GM12878 (cell line): ENCODE data around the gene TOX2. TPM values are rescaled to one million over a fixed set of nuclear protein-coding genes. Genes with fewer than 3 reads are reported as not detected.

Experiments
- ATAC-seq: fragments of 200-7000 bp; cut with Tn5 transposase; 3 replicates; pipeline ENCODE4 v1.9.1; 2020; ENCODE audit warnings: mild to moderate bottlenecking, moderate library complexity
- BruUV-seq: library from RNA; stranded (reverse); fragments of 400-500 nt; replicated peaks from 2 replicates; lab custom pipeline; 2021; lab: Mats Ljungman, UMichigan
- CTCF ChIA-PET: fragments of 300-600 bp; sonication (Branson Sonifier 250); formaldehyde crosslinking; extraction: SDS; loops from one replicate; lab custom pipeline; 2021; ENCODE audit warnings: inconsistent platforms; lab: Yijun Ruan, JAX
- POLR2A ChIA-PET: fragments of 350-600 bp; formaldehyde crosslinking; extraction: SDS; loops from one replicate; lab custom pipeline; 2021; ENCODE audit warnings: inconsistent platforms; lab: Charles Lee
- RAD21 ChIA-PET: fragments of 300-600 bp; sonication (Branson Sonifier 250); formaldehyde crosslinking; loops from one replicate; lab custom pipeline; 2023; ENCODE audit warnings: antibody characterized with exemption; ENCODE audit not compliant: unreplicated experiment; lab: Charles Lee
- SMC1A ChIA-PET: fragments of 300-600 bp; sonication (Branson Sonifier 250); formaldehyde crosslinking; loops from one replicate; lab custom pipeline; 2023; ENCODE audit not compliant: unreplicated experiment, uncharacterized antibody; lab: Charles Lee
- DNase-seq: peaks from one replicate; pipeline ENCODE4 v3.0.0-alpha.2; 2011; ENCODE audit warnings: low read depth, low spot score
- FAIRE-seq: peaks from 3 replicates; lab custom pipeline; 2011; peaks lifted over from hg19 to GRCh38; lab: Jason Lieb, UNC
- H2AFZ ChIP-seq: 2 replicates; pipeline ENCODE4 v1.6.0; 2011; ENCODE audit warnings: low read depth, low read length, control low read depth; ENCODE audit not compliant: control insufficient read depth
- H3K27ac ChIP-seq: 2 replicates; pipeline ENCODE4 v1.5.1; 2011; ENCODE audit warnings: control low read depth; ENCODE audit not compliant: control insufficient read depth, insufficient read depth
- H3K27me3 ChIP-seq, 2 experiments: replicated peaks in 1 of 2; 2 replicates each; pipeline versions ENCODE4 v1.6.0 to v1.6.1; 2011; ENCODE audit warnings: low read length in 1 of 2; ENCODE audit not compliant: control insufficient read depth in 2 of 2, insufficient read depth in 2 of 2
- H3K36me3 ChIP-seq, 2 experiments: 2 replicates each; pipeline ENCODE4 v1.5.1; 2011; ENCODE audit warnings: low read length in 1 of 2; ENCODE audit not compliant: control insufficient read depth in 2 of 2, insufficient read depth in 2 of 2
- H3K4me1 ChIP-seq: 2 replicates; pipeline ENCODE4 v1.6.1; 2011; ENCODE audit warnings: mild to moderate bottlenecking, low read length, moderate library complexity, mixed read lengths; ENCODE audit not compliant: control insufficient read depth, insufficient read depth
- H3K4me2 ChIP-seq: 2 replicates; pipeline ENCODE4 v1.6.0; 2011; ENCODE audit warnings: control low read depth; ENCODE audit not compliant: control insufficient read depth, insufficient read depth
- H3K4me3 ChIP-seq: fragments of 200-600 bp; sonication (generic); 2 replicates; pipeline ENCODE4 v1.5.1; 2016
- H3K79me2 ChIP-seq: 2 replicates; pipeline ENCODE4 v1.6.0; 2011; ENCODE audit warnings: low read length; ENCODE audit not compliant: control insufficient read depth, insufficient read depth
- H3K9ac ChIP-seq: 2 replicates; pipeline ENCODE4 v1.8.0; 2011; ENCODE audit warnings: low read length, control low read depth, mixed read lengths; ENCODE audit not compliant: control insufficient read depth, insufficient read depth
- H3K9me3 ChIP-seq: replicated peaks from 3 replicates; pipeline ENCODE4 v1.5.1; 2011; ENCODE audit warnings: mild to moderate bottlenecking, low read length; ENCODE audit not compliant: control insufficient read depth, insufficient read depth
- H4K20me1 ChIP-seq: 2 replicates; pipeline ENCODE4 v1.6.0; 2011; ENCODE audit not compliant: control insufficient read depth, insufficient read depth
- BMI1 ChIP-seq: fragments of 450-650 bp; IDR thresholded peaks from 2 replicates; pipeline ENCODE4 v1.6.1; 2016; ENCODE audit warnings: mild to moderate bottlenecking, moderate library complexity, borderline replicate concordance
- CEBPB ChIP-seq, 2 experiments: fragments of 150-350 bp in 1 of 2; IDR thresholded peaks; 2 replicates each; pipeline ENCODE4 v1.6.1; 2012 to 2014; ENCODE audit warnings: low read depth in 2 of 2, low read length in 2 of 2, borderline replicate concordance in 1 of 2, inconsistent platforms in 1 of 2
- CEBPZ ChIP-seq: fragments of 150-350 bp; IDR thresholded peaks from 2 replicates; pipeline ENCODE4 v1.6.1; 2016; ENCODE audit warnings: low read depth, low read length
- CREM ChIP-seq: IDR thresholded peaks from 2 replicates; pipeline ENCODE4 v1.6.1; 2014; ENCODE audit warnings: antibody characterized with exemption, low read depth
- EED ChIP-seq: sonication (generic); IDR thresholded peaks from 2 replicates; pipeline ENCODE4 v1.6.1; 2016; ENCODE audit warnings: antibody characterized with exemption, low read depth
- EZH2 ChIP-seq: IDR thresholded peaks from 2 replicates; pipeline ENCODE4 v1.6.1; 2012; ENCODE audit warnings: low read depth, mild to moderate bottlenecking, control low read depth, inconsistent platforms, low read length, borderline replicate concordance; ENCODE audit not compliant: control insufficient read depth
- IRF5 ChIP-seq: fragments of 450-650 bp; IDR thresholded peaks from 2 replicates; pipeline ENCODE4 v1.6.1; 2017; ENCODE audit warnings: borderline replicate concordance
- MEF2A ChIP-seq: IDR thresholded peaks from 2 replicates; pipeline ENCODE4 v1.6.1; 2011; ENCODE audit warnings: low read depth, mild to moderate bottlenecking, low read length, moderate library complexity; ENCODE audit not compliant: insufficient read depth
- MTA3 ChIP-seq: IDR thresholded peaks from 2 replicates; pipeline ENCODE4 v1.6.1; 2012; ENCODE audit warnings: low read length, inconsistent platforms, borderline replicate concordance
- NR2F1 ChIP-seq: fragments of 450-650 bp; conservative IDR thresholded peaks from 2 replicates; pipeline ENCODE4 v1.6.1; 2017; ENCODE audit warnings: mild to moderate bottlenecking
- SP1 ChIP-seq: IDR thresholded peaks from one replicate; pipeline ENCODE4 v1.6.1; 2011; ENCODE audit warnings: low read depth, low read length
- TAF1 ChIP-seq: IDR thresholded peaks from 2 replicates; pipeline ENCODE4 v1.6.1; 2011; ENCODE audit warnings: mild to moderate bottlenecking, low read depth, low read length, borderline replicate concordance
- TCF7 ChIP-seq: IDR thresholded peaks from 2 replicates; pipeline ENCODE4 v1.6.1; 2014; ENCODE audit warnings: antibody characterized with exemption, borderline replicate concordance
- USF1 ChIP-seq: IDR thresholded peaks from 2 replicates; pipeline ENCODE4 v1.6.1; 2011; ENCODE audit warnings: borderline replicate concordance, low read depth, mild to moderate bottlenecking, moderate library complexity, mixed read lengths, low read length; ENCODE audit not compliant: insufficient read depth; ENCODE audit errors: extremely low read length
- ZBTB33 ChIP-seq: fragments of 450-650 bp; IDR thresholded peaks from 2 replicates; pipeline ENCODE4 v1.6.1; 2017; ENCODE audit warnings: mild to moderate bottlenecking
- WGBS: methylation state at CpG from one replicate; pipeline ENCODE4 v1.1.6; 2016; ENCODE audit warnings: low lambda C conversion rate; ENCODE audit not compliant: insufficient replicate concordance, insufficient coverage; ENCODE audit errors: missing lambda C conversion rate; 5-methylcytosine and 5-hydroxymethylcytosine counted together
- in situ Hi-C: fragments of 300-500 bp; cut with MboI; formaldehyde crosslinking; loops from 9 replicates; pipeline ENCODE4 v1.14.3; 2018; ENCODE audit warnings: mixed read lengths
- intact Hi-C: fragments of 100-400 bp; cut with micrococcal nuclease; formaldehyde crosslinking; loops from one replicate; pipeline ENCODE4 v1.14.2; 2022; ENCODE audit not compliant: unreplicated experiment
- polyA plus RNA-seq, 11 experiments: library from polyadenylated mRNA; depleted of rRNA in 4 of 11; unstranded in 6 of 11; stranded (reverse) in 5 of 11; fragments of >200 nt; fragmentation: Nextera tagmentation in 4 of 11; fragmentation: Illumina TruSeq in 1 of 11; extraction: Ambion mirVana in 4 of 11; extraction: Trizol in 1 of 11; gene quantifications; 1 replicate in 1 of 11; 2 replicates in 10 of 11; pipeline versions ENCODE4 v1.2.1 to v1.2.3, GENCODE V29; 2011 to 2016; ENCODE audit warnings: inconsistent platforms in 2 of 11, missing spikeins in 2 of 11, low read depth in 1 of 11
- total RNA-seq, 4 experiments: library from RNA; depleted of rRNA in 3 of 4; stranded (reverse); fragments of >200 nt in 3 of 4; fragmentation: Illumina TruSeq in 1 of 4; extraction: Trizol in 1 of 4; gene quantifications; 2 replicates each; pipeline versions ENCODE4 v1.2.1 to v1.2.3, GENCODE V29; 2013 to 2021

The TOX2 gene
- total and polyA plus RNA-seq, 10 of the 15 experiments (the other 5 are each of a cell fraction or from before 2014, with no cell fraction given): 2.6 to 40.5 (median 7.9) TPM

GRCh38 chr20:44081476-44081875 lies 166.8 kb downstream of the TOX2 start:
- WGBS: 44% methylated on average over 4 of the region's 4 CpGs
- in situ Hi-C loops (loop anchor here (5.0 kb wide), 3 partner anchors 329 to 629 kb away; no protein-coding TSS in a partner anchor), intact Hi-C loops (loop anchor here (2.0 to 5.0 kb wide), 4 partner anchors 131 to 399 kb away; no protein-coding TSS in a partner anchor)
- FAIRE-seq: no peak
- no peak overlapping the region for H3K4me3 ChIP-seq
- CTCF ChIA-PET: interaction anchor here (1.0 to 16.0 kb wide), 9 partner anchors 9 to 544 kb away, joined by 3 to 223 read pairs (median 13); no protein-coding TSS in a partner anchor
- no peak overlapping the region for H3K9ac ChIP-seq
- no peaks in the 10 kb centered on the region for H4K20me1 ChIP-seq
- POLR2A ChIA-PET: interaction anchor here (1.0 to 3.0 kb wide), 2 partner anchors 11 to 331 kb away, joined by 3 to 15 read pairs; no protein-coding TSS in a partner anchor
- H3K36me3 ChIP-seq: no peaks in the 10 kb centered on the region
- no TSS peak for BruUV-seq
- H2AFZ ChIP-seq: no peak overlapping the region
- no peaks in the 10 kb centered on the region for H3K9me3 ChIP-seq
- ATAC-seq: no peak
- H3K27ac ChIP-seq: no peak overlapping the region
- no peaks in the 10 kb centered on the region for H3K27me3 ChIP-seq
- RAD21 ChIA-PET: interaction anchor here (1.1 to 10.1 kb wide), 6 partner anchors 17 to 632 kb away, joined by 3 to 182 read pairs (median 8); no protein-coding TSS in a partner anchor
- H3K79me2 ChIP-seq: no peaks in the 10 kb centered on the region
- no peak for DNase-seq
- H3K4me2 ChIP-seq: no peak overlapping the region
- SMC1A ChIA-PET: interaction anchor here (1.1 to 7.9 kb wide), 11 partner anchors 9 to 400 kb away, joined by 3 to 164 read pairs (median 8); no protein-coding TSS in a partner anchor
- H3K4me1 ChIP-seq: 0 out of 2 replicates have a peak, but pooled peaks cover 4% of the 10 kb centered on the region
- TF ChIP-seq NR2F1: no peak
- no peak for TF ChIP-seq USF1
- TF ChIP-seq SP1: no peak
- TF ChIP-seq MTA3: no peak
- TF ChIP-seq MEF2A: no peak
- no peak for TF ChIP-seq CREM
- no peak for TF ChIP-seq IRF5
- TF ChIP-seq TAF1: no peak
- no peak for TF ChIP-seq CEBPB (IDR thresholded peaks at IDR 0.05; ENCODE audit: borderline replicate concordance in 1 of 2, low read depth in 2 of 2, low read length in 2 of 2)
- TF ChIP-seq ZBTB33: no peak
- no peak for TF ChIP-seq CEBPZ
- TF ChIP-seq BMI1: no peak
- TF ChIP-seq TCF7: no peak
- no peak for TF ChIP-seq EZH2
- TF ChIP-seq EED: no peak
